GM13976 (cell line): ENCODE measurements around the gene GLS.
"Not testable (repeated sequence)": the region's sequence is repeated elsewhere in the genome, so short reads cannot be mapped to it uniquely, and the experiment has no call there.

ENCODE experiments used
- DNase-seq: peaks from one replicate; pipeline ENCODE4 v3.0.0; 2012; ENCODE audit warnings: low spot score
- CTCF ChIP-seq: IDR thresholded peaks from 2 replicates; pipeline ENCODE4 v1.5.1; 2012; ENCODE audit warnings: borderline replicate concordance, mild to moderate bottlenecking; ENCODE audit not compliant: insufficient read depth; ENCODE audit errors: extremely low read depth, missing control alignments, control extremely low read depth
- in situ Hi-C: fragments of 300-500 bp; cut with MboI; formaldehyde crosslinking; loops from one replicate; pipeline ENCODE4 v1.12.0; 2022; ENCODE audit warnings: low sequenced_read_pairs, mixed read lengths, inconsistent platforms; ENCODE audit not compliant: unreplicated experiment

GLS gene

DNA sequence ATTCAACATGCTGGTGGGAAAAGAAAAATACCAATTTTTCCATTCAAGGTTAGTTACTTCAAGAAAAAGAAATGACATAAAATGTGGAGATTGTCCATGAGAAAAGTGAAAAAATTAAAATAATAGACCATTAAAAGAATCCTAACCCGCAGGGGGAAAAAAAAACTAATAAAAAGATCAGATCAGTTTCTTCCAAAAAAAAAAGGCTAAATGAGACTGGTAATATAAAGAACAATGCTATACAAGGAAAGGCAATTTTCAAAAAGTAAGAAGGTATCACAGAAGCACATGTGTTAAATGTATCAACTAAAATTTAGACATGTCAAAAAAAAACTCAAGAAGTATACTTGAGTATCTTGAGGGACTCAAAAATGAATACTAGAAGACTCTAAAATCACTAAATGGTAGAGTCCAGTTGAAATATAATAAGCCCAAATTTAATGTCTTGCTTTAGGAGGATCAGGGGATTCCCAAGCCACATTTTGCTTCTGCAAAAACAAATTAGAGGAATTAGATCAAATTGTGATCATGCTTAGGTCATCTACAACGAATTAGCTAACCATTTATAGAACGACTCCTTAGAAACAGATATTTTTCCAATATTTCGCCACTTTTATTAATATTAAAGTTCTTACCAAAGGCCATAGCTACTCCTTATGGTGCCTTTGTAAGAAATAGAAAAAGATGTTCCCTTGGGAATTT is 35.8 kb upstream of the GLS start:
- in situ Hi-C loops: no loop called here
- no peak for TF ChIP-seq CTCF
- no peak for DNase-seq

GRCh38 chr2:190846746-190847145 is 33.9 kb upstream of the GLS start:
- TF ChIP-seq CTCF: no peak
- in situ Hi-C loops: no loop called here
- no peak for DNase-seq

GRCh38 chr2:190847504-190848081 is 33.0 kb upstream of the GLS start:
- no peak for DNase-seq
- TF ChIP-seq CTCF: no peak
- in situ Hi-C loops: no loop called here

DNA sequence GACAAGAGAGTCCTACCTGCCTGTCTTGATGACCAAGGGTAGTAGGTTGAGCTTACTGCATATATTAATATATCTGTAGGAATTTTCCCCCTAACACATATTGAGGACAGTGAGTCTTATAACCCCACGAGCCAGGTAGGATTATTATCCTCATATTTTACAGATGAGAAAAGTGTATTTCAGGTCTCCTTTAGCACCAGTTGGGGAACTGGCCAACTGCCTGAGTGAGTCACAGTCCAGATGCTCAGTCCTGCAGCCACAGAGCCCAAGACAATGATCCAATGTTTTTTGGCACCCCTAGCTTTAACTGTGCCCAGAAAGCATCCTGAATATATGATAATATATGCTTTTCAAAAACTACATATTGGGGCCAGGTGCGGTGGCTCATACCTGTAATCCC is 30.8 kb upstream of the GLS start:
- DNase-seq: no peak
- TF ChIP-seq CTCF: no peak
- in situ Hi-C loops: no loop called here

DNA sequence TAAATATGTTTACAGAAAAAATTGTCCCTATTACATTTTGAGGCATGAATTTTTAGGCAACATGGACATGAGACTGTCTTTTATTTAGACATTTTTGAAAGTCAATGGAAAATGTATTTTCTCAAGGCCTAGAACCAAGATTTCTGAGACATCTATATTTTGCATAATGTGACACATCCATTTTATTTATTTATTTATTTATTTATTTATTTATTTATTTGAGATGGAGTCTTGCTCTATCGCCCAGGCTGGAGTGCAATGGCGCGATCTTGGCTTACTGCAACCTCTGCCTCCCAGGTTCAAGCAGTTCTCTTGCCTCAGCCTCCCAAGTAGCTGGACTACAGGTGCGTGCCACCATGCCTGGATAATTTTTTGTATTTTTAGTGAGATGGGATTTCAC is 27.6 kb upstream of the GLS start:
- DNase-seq, in situ Hi-C loops: not testable (repeated sequence)

DNA sequence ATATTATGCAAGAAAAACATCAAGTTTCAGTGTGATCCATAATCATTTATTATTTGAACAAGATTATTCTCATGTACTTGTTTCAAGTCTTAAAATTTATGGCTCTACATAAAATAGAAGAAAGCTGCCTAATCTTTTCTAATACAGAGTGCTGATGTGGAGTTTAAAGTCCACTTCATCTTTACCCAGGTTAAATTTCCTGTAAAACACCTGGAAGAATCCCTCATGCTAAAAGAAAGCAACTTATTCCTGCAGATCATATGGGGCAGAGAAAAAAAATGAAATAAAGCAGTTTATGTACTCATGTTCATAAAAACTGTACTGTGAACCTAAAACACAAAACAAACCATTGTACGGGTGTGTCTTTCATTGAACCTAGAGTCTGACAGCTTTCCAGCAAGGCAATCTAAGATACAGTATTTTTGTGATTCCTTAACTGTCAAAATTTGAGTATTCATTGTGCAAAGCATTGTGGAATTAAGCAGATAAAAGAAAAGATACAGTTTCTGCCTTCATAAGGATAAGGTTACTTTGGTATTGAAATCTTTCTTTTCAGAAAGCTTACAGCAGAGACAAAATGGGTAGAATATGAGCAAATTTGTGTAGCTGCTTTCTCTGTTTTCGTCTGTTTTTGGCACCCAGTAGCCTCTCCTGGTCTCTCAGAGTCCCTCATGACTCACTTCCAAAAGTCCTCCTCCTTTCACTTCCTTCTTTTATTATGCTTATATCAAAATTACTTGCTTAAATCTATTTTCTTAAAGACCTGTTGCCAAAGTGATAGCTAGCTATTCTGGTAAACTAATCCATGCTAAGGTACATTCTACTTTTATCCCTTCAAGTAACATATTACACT is 26.9 kb upstream of the GLS start:
- TF ChIP-seq CTCF: no peak
- in situ Hi-C loops: no loop called here
- DNase-seq: peak; percentile 40

- TF ChIP-seq CTCF: no peak
- in situ Hi-C loops: no loop called here
- no peak for DNase-seq
Observed at GRCh38 chr2:190854726-190855125, 25.9 kb upstream of the GLS start.
